CD4-positive, alpha-beta T cell treated with Interleukin-6 at 100 ng/mL for 8 hours (primary cell): ENCODE measurements around the gene CANX.
"Not testable (repeated sequence)": the region's sequence is repeated elsewhere in the genome, so short reads cannot be mapped to it uniquely, and the experiment has no call there.

Experiments used
- DNase-seq: peaks from one replicate; pipeline ENCODE4 v3.0.0-alpha.2; 2020; ENCODE audit warnings: mixed read lengths, low spot score

CANX gene

DNA sequence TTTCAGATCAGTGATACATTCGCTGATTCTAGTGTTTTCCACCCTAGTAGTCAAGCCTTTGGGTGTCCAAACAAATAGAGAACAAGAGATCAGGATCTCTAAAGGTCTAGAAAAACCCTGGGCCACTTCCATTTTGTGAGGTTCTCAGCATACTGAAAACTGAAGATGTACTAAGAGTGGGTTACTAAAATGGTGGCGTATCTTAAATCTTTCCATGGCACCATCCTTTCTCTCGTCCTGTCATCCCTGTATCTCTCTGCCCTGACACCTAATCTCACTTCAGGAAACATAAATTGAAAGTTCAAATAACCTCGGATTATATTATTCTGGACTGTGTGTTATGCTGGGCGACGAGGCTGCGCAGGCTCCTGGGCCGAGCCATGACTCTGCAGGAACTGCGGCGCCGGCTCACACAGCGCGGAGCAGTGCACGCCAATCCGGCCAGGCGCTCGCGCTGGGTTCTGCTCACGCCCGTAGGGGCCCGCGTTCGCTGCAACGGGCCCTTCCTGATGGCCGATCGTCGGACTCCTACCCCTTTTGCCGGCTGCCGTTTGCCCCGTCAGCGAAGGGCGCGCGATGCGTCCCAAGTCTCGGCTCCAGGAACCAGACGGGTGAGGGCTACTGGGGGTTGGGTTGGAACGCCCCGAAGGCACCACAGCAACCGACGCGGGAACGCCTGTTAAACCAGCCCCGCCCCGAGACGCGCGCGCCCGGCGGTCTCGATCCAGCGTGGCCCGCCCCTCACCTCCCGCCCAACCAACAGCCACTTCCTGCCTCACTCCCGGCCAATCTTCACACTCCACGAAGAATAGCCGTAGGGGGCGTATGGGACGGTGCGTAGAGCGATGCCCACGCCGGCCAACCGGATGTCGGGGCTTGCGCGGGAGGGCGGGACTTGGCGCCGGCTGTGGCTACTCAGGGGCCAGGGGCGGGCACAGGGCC, 503 bp upstream of the CANX start:
- peak; percentile 99 for DNase-seq

DNA sequence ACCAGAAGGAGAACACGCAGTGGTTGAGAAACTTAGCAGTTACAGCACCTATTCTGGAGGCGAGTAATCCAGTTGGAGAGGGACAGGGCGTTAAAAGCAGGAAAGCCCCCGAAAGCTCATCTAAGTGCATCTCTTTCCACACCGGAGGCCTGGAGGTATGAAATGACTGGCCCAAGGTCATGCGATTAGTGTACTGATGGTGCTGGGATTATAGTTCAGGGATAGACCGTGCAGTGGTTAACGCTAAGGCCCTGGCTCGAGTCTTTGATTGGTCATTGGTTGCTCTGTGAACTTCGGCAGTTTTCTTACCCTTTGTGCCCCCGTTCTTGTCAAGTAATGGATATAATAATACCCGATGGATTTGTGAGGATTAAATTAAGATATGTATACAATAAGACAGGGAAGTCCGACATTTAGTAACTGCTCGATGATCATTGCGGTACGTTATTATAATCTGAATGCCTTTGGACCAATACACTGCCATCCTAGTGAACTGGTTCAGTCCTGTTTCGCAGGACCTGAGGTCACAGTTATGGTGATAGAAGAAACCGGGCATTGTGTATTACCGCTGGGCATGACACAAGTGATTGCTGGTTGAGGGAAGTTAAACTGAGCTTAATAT, 960 bp downstream of the CANX start:
- no peak for DNase-seq

DNA sequence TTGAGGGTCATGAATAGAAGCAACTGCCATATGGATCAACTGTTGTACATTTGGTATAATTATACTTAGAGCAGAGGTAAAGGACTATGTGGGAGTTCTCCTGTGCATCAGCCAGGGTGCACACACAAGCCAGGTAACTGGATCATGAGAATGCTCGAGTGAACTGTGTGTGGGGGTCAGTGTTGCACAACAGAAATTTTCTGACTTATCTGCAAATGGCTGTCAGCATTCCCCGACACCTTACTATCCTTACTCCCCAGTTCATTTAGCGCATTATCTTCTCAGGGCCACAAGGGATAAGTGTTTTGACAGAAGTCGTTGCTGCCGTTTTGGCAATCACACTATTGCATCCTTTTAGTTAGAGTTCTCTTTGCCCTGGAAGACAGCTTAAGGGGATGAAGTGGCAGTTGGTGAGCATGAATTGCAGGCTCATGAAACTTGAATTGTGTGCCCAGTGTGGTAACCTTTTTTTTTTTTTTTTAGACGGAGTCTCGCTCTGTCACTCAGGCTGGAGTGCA, 1.7 kb downstream of the CANX start:
- no peak for DNase-seq

DNA sequence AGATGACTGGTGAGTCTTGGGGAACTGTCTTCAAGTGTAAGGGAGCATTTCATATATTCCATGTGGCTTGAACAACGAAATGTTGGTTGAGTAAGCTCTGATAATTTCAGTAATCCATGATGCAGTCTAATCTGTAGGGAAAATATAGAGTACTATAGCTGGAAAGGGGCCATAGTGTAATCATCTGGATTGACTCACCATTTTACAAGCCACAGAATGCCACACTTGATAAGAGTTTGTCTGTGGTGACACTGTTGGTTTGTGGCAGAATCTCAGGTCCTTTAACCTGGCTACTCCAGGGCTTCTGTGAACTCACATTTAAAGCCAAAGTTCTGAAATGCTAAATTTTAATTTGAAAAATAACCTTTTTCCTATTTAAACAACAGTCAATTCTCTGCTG, 17.5 kb downstream of the CANX start:
- DNase-seq, result no peak

DNA sequence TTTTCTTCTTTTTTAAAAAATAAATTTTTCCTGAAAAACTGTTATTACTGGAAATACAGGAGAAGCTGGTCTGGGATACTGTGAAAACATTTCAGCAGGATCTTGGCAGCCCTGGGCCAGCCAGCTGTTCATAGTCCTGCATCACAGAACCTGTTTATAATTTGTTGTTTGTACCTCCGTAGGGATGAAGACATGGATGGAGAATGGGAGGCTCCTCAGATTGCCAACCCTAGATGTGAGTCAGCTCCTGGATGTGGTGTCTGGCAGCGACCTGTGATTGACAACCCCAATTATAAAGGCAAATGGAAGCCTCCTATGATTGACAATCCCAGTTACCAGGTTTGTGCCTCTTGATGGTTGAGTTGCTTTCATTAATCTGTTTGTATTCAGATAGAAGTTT, 21.5 kb downstream of the CANX start:
- no peak for DNase-seq

DNA sequence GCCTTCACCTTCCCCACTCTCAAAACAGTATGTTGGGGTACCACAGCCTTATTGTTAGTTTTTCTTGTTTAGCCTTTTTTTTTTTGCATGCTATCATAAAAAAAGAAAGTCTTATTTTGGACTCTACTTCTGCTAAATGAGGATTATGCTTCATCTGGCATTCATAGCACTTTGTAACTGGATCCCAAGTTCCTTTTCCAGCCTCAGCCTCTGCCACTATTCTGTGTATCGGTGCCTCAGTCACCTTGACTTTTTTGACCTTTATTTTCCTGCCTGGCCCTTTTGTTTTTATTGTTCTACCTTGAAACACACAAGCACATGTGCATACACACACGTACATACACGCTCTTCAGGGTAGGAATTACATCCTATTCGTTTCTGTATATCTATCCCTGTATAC, 25.4 kb downstream of the CANX start:
- no peak for DNase-seq

DNA sequence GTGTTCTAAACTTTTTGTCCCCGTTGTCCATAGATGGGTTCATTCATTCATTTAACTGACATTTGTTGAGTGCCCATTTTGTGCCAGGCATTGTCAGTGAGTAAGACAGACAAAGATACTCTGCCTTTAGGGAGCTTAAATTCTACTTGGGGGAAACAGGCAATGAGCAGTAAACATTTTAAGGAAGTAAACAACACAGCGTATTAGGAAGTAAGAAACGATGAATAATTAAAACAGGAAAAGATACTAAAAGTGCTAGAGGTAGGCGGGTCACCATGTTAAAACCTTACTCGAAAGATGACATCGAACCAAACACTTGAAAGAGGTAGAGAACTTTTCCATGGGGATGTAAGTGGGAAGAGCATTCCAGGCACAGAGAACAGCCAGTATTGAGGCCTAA, 28.3 kb downstream of the CANX start:
- DNase-seq, result no peak

DNA sequence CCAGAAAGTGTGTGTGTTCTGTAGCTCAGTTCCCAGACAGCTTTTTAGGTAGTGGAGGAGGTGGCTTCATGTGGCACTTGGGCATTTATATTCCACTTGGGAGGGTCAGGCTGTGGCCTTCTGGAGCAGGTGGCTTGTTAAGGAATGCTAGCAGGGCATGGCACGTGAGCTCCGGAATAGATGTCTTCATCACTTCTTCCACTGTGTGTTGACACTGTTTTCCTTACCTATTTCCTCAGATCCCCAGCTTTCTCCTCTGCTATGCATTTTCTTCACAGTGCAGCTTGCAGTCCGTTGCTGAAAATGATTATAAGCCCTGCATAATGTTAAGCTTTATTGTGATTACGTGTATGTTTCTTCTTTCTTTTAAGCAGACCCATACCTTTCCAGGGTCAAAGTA, 30.5 kb downstream of the CANX start:
- DNase-seq, result no peak

DNA sequence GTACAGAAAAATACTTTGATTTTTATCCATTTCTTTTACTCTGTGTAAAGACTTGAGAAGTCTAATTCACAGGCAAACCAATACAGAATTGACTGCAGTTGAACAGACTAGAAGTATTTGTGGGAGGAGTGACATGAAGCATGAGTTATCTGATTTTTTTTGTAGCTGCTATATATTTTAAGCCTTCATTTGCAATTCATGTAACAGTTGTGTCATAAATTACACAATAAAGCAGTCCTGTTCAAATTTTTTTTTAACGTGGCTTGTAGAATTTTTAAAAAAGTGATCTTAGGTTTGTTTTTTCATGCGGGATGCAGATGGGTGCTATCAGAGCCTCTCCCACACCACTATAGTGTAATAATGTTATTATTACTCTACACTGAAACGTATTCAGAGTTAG, 31.0 kb downstream of the CANX start:
- no peak for DNase-seq

DNA sequence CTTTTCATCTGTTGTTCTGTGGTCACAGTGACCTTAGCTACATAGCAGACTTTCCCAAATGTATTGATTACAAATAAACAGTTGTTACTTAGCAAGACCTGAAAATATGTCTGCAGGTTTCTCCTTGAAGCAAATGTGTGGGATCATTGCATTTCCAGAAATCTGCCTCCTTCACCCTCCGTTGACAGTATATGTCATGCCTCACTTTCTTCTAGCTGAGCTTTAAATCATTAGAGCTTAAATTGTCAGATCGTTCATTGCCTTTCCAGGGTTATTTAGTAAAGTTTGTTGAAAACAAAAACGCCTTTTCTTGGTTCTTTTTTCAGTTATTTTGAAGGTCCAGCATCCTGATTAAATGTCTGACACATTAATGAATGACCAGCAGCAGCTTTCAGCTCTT, 31.6 kb downstream of the CANX start:
- no peak for DNase-seq

DNA sequence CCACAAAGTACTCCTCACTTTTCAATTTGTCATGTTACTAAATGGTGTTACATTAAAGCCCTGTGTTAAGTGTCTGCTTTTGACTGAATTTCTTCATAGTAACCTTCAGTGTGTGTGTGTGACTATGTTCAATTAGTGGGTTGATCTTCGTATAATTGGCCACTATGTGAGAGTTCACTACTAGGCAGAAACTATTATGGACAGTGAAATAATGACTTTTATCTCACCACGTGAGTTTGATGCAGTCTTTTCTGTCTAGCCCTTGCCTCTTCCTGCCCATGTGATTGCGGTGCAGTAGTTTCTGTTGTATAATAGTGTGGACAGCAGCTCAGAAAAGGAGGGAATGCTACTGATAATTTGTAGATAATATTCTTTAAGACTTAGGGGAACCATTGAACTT, 32.1 kb downstream of the CANX start:
- no peak for DNase-seq

DNA sequence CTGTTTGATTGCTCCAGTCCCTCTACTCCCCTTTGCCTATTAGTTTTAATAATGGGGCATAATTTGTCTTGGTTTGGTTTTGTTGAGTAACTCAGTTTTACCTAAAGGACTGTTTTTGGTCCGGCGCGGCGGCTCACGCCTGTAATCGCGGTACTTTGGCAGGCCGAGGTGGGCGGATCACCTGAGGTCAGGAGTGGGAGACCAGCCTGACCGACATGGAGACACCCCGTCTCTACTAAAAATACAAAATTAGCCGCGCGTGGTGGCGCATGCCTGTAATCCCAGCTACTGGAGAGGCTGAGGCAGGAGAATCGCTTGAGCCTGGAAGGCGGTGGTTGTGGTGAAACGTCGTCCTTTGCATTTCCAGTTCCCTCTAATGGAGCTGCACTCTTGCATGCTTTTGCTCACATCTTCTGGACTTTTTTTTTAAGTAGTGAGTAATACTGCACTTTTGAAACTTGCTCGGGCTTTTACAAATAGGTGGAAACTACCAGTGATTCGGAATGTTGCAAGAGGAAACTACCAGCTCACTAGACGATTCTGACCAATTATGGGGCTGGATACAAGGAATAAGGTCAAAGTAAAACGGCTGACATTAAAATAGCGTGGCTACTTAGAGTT, 33.1 kb downstream of the CANX start:
- no peak for DNase-seq

DNA sequence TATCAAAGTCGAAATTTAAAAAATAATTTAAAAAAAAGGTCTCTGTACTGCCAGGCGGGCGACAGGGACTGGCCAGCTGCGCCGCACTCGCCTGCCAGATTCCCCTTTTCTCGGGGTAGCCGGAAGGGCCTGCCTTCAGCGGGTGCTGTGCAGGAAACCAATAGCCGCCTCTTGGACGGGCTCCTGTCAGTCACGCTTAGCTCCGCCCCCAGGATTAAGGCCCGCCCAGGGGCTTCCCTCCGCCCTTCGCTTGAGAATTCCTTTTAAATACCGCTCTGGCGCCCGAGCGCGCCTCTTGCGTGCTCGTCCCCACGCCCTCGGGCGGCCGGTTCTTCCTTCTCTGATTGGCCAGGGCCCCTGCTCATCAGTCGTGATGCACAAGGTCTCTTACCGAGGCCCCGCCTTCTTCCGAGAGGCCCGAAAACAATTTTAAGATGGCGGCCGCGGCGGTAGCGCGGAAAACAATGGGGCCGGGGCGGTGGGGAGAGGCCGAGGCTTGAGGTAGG, 33.7 kb downstream of the CANX start, which contains the start of gene MAML1:
Gene MAML1, plus strand, starts transcription at position 411 of the 506 bp plus-strand sequence. CDS start 291 bp downstream, outside the sequence.
- peak; percentile 99 for DNase-seq

DNA sequence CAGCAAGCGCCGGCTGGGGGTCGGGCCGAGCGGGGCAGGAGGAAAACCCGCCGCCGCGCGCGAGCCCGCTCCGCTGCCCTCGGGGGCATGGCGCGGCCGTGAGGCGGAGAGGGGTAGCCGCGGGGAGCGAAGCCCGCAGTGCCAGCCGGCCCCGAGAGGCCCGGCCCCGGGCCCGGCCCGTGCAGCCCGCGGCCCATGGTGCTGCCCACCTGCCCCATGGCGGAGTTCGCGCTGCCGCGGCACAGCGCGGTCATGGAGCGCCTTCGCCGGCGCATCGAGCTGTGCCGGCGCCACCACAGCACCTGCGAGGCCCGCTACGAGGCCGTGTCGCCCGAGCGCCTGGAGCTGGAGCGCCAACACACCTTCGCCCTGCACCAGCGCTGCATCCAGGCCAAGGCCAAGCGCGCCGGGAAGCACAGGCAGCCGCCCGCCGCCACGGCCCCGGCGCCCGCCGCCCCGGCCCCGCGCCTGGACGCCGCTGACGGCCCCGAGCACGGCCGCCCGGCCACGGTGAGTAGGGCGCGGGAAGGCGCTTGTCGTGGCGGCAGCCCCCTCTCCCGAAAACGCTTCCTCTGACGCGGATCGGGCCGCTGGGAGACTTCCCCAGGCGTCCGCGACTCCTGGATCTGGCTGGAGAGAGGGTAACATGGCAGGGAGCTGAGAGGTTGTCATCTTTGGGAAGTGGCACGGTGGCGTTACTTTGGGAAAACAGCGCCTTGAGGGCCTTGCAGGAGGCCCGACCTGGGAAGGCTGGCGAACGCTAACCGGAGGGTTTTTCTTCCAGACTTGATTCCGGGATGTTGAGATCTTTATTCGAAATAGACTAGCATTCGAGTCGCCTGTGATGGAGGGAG, 34.4 kb downstream of the CANX start:
- DNase-seq, result peak; percentile 24

DNA sequence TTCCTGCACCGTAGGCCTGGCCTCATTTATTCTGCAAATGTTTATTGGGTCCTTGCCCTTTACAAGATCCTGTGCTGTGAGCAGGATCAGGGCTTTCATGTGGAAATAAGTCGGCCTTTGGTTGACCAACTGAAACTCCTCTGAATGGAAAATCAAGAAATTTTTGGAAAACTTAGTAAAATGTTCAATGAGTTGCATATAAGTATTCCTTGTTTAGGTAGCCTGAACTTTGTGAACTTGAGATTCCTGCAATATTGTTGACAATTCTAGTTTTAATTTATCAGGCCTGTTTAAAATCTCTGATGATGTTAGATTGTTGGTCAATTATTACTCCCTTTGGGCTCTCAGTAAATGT, 35.0 kb downstream of the CANX start:
- no peak for DNase-seq

DNA sequence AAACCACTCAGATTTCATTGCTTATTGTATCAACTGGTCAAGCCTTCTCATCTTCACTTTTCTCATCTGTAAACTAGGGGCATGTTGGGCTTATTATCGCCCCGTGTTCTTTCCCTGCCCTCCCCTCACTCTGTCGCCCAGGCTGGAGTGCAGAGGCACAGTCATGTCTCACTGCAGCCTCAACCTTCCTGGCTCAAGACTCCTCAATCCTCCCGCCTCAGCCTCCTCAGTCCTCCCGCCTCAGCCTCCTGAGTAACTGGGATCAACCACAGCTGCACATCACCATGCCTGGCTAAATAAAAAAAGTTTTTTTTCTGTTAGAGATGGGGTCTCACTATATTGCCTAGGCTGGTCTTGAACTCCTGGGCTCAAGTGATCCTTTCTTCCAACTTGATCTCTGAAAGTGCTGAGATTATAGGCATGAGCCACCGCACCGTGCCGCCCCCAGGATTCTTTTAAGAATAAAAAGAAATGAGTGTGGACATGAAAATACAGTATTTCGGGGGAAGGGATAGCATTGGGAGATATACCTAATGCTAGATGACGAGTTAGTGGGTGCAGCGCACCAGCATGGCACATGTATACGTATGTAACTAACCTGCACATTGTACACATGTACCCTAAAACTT, 35.9 kb downstream of the CANX start:
- no peak for DNase-seq

DNA sequence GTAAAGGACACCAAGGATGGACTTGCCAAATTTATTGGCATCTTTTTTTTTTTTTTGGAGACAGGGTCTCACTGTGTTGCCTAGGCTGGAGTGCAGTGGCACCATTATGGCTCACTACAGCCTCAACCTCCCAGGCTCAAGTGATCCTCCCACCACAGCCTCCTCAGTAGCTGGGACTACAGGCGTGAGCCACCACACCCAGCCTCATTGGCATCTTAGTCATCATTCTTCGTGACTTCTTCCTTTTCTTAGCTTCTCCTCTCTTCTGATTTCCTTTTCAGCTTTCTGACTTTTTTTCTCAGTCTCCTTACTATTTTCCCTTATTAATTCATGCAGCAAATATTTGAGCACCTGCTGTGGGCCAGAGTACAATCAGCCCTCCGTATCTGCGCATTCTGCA, 40.0 kb downstream of the CANX start:
- no peak for DNase-seq

DNA sequence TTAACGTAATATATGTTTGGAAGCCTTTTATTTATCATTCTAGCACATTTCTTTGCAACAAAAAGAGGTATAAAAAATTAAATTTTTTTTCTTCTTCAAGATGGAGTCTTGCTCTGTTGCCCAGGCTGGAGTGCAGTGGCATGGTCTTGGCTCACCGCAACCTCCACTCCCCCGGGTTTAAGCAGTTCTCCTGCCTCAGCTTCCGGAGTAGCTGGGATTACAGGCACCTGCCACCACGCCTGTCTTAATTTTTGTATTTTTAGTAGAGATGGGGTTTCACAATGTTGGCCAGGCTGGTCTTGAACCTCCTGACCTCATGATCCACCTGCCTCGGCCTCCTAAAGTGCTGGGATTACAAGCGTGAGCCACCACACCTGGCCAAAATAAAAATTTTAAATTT, 45.3 kb downstream of the CANX start:
- not testable (repeated sequence) for DNase-seq

DNA sequence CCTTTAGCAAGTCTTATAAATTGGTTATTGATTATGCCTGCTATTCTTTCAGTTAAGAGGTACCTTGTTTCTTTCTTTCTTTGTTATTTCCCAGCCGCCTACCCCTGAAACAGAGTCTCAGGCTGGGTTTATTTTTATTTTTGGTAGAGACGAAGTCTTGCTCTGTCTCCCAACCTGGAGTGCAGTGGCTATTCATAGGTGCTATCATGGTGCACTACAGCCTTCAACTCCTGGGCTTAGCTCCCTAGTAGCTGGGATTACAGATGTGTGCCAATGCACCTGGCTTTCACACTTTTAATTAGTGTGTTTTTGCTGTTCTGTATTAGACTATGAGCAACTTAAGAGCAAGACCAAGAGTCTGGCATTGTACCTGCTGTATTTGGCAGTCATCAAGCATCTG, 48.1 kb downstream of the CANX start:
- DNase-seq, result no peak

DNA sequence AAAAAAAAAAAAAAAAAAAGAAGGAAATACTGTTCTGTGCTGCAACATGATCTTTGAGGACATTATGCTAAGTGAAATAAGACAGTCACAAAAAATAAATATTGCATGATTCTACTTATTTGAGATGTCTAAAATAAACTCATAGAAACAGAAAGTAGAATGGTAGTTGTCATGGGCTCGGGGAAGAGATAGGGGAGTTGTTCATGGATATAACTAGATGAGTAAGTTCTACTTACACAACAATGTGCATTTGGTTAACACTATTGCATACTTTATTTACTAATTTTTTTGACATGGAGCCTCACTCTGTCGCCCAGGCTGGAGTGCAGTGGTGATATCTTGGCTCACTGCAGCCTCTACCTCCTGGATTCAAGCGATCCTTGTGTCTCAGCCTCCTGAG, 49.0 kb downstream of the CANX start:
- no peak for DNase-seq

DNA sequence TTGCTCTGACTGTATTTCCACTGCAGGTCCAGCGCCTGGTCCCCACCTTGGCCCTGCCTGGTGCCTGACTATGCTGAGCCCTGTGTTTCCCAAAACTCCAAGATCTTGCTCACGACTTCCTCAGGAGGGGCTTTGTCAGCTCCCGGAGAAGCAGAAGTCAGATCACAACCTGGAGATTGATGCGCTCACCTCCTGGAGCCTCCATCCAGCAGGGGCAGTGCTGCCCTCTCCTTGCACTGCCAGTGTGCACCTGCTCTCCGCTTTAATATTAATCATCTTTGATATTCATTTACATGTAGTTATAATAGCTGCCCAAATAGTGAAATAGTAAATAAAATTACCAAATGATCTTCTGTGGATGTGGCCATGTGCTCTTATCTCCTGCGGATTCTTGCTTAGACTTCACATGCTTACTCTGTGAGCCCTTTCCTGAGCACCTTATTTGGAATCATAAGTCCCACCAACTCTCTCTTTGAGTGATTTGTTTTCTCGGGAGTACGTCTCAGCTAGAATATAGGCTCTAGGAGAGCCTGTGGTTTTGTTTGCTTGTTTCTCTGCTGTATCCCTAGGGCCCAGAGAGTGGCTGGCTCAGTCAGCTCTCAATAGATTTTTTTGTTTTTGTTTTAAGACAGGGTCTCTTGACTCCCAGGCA, 51.2 kb downstream of the CANX start:
- DNase-seq, result no peak
